CD14-positive monocyte (primary cell): ENCODE measurements around the gene TAMM41. TPM values are rescaled to one million over a fixed set of nuclear protein-coding genes. Genes with fewer than 3 reads are reported as not detected.

Experiments used
- DNase-seq, 3 donors: peaks; one replicate each; pipeline ENCODE4 v3.0.0-alpha.2; 2011 to 2022
- H2AFZ ChIP-seq: 2 replicates; pipeline ENCODE4 v1.6.0; 2012; ENCODE audit warnings: mild to moderate bottlenecking, low read depth, low read length, inconsistent platforms; ENCODE audit not compliant: insufficient read depth, poor library complexity, severe bottlenecking
- H3K27ac ChIP-seq, 2 donors: 1 replicate in 1 of 2; 2 replicates in 1 of 2; pipeline ENCODE4 v1.5.1; 2012 to 2013; ENCODE audit warnings: low read length in 2 of 2, control low read depth in 1 of 2, inconsistent platforms in 1 of 2, low read depth in 1 of 2, mild to moderate bottlenecking in 1 of 2
- H3K27me3 ChIP-seq, 2 donors: one replicate each; pipeline versions ENCODE4 v1.6.0 to v1.6.1; 2011 to 2013; ENCODE audit warnings: low read length in 2 of 2; ENCODE audit not compliant: control insufficient read depth in 2 of 2, insufficient read depth in 2 of 2
- H3K36me3 ChIP-seq, 2 donors: replicated peaks in 1 of 2; 1 replicate in 1 of 2; 2 replicates in 1 of 2; pipeline versions ENCODE4 v1.5.1 to v1.6.1; 2012 to 2013; ENCODE audit warnings: low read length in 2 of 2, control low read depth in 1 of 2, inconsistent platforms in 1 of 2, mild to moderate bottlenecking in 1 of 2; ENCODE audit not compliant: insufficient read depth in 2 of 2, control insufficient read depth in 1 of 2
- H3K4me1 ChIP-seq, 2 donors: 1 replicate in 1 of 2; 2 replicates in 1 of 2; pipeline versions ENCODE4 v1.5.1 to v1.6.1; 2012 to 2013; ENCODE audit warnings: low read length in 2 of 2, control low read depth in 1 of 2, inconsistent platforms in 1 of 2, mild to moderate bottlenecking in 1 of 2, moderate library complexity in 1 of 2; ENCODE audit not compliant: insufficient read depth in 2 of 2, control insufficient read depth in 1 of 2
- H3K4me2 ChIP-seq: replicated peaks from 2 replicates; pipeline ENCODE3; 2012; ENCODE audit warnings: low read length, moderate library complexity, mild to moderate bottlenecking; ENCODE audit not compliant: poor library complexity, severe bottlenecking; ENCODE audit errors: extremely low read depth
- H3K4me3 ChIP-seq, 3 experiments: fragments of 200-600 bp in 1 of 3; sonication (generic) in 1 of 3; replicated peaks in 1 of 3; 1 replicate in 2 of 3; 2 replicates in 1 of 3; pipeline ENCODE4 v1.5.1; 2011 to 2013; ENCODE audit warnings: low read length in 3 of 3, mild to moderate bottlenecking in 3 of 3, control low read depth in 2 of 3, low read depth in 2 of 3, inconsistent platforms in 1 of 3, moderate library complexity in 1 of 3
- H3K79me2 ChIP-seq: 2 replicates; pipeline ENCODE4 v1.6.0; 2012; ENCODE audit warnings: mild to moderate bottlenecking, control low read depth, inconsistent platforms, low read length, moderate library complexity; ENCODE audit not compliant: insufficient read depth
- H3K9ac ChIP-seq: 2 replicates; pipeline ENCODE4 v1.6.0; 2017; ENCODE audit warnings: low read length, mild to moderate bottlenecking; ENCODE audit not compliant: insufficient read depth, poor library complexity, severe bottlenecking
- H3K9me3 ChIP-seq, 2 donors: replicated peaks in 1 of 2; 1 replicate in 1 of 2; 2 replicates in 1 of 2; pipeline versions ENCODE4 v1.5.1 to v1.6.1; 2012 to 2013; ENCODE audit warnings: low read length in 2 of 2, control low read depth in 1 of 2; ENCODE audit not compliant: control insufficient read depth in 1 of 2, insufficient read depth in 1 of 2
- H4K20me1 ChIP-seq: 2 replicates; pipeline ENCODE4 v1.6.0; 2012; ENCODE audit warnings: mild to moderate bottlenecking, low read length, control low read depth, moderate library complexity; ENCODE audit not compliant: insufficient read depth
- H3K27ac Mint-ChIP-seq, 7 donors: one replicate each; pipeline ENCODE4 v1.8.0; 2020; ENCODE audit warnings: mild to moderate bottlenecking in 7 of 7, mixed read lengths in 7 of 7, moderate library complexity in 6 of 7, inconsistent platforms in 2 of 7
- H3K27me3 Mint-ChIP-seq, 3 donors: one replicate each; pipeline ENCODE4 v1.8.0; 2021 to 2022; ENCODE audit warnings: low read depth in 3 of 3, mild to moderate bottlenecking in 3 of 3, mixed read lengths in 3 of 3, moderate library complexity in 3 of 3, inconsistent platforms in 1 of 3
- H3K36me3 Mint-ChIP-seq, 2 donors: one replicate each; pipeline ENCODE4 v1.8.0; 2020; ENCODE audit warnings: mixed read lengths in 2 of 2, inconsistent platforms in 1 of 2, mild to moderate bottlenecking in 1 of 2
- H3K4me1 Mint-ChIP-seq: one replicate; pipeline ENCODE4 v1.8.0; 2020; ENCODE audit warnings: mild to moderate bottlenecking, mixed read lengths
- H3K4me3 Mint-ChIP-seq, 2 donors: one replicate each; pipeline ENCODE4 v1.8.0; 2020; ENCODE audit warnings: mild to moderate bottlenecking in 2 of 2, mixed read lengths in 2 of 2, moderate library complexity in 1 of 2
- H3K9me3 Mint-ChIP-seq, 7 donors: one replicate each; pipeline ENCODE4 v1.8.0; 2020 to 2022; ENCODE audit warnings: mixed read lengths in 7 of 7, mild to moderate bottlenecking in 6 of 7, moderate library complexity in 6 of 7, inconsistent platforms in 2 of 7
- CTCF ChIP-seq: fragments of 200-600 bp; IDR thresholded peaks from one replicate; pipeline ENCODE4 v1.8.0; 2022; ENCODE audit warnings: antibody characterized with exemption, mild to moderate bottlenecking
- WGBS: methylation state at CpG from one replicate; pipeline ENCODE4 v1.1.5; 2013; ENCODE audit warnings: missing lambda C conversion rate; ENCODE audit not compliant: insufficient coverage; 5-methylcytosine and 5-hydroxymethylcytosine counted together
- intact Hi-C, 2 donors: fragments of 100-400 bp; cut with micrococcal nuclease; formaldehyde crosslinking; loops; one replicate each; pipeline versions ENCODE4 v1.15.0 to v1.15.1; 2023
- polyA plus RNA-seq, 3 donors: library from polyadenylated mRNA; depleted of rRNA in 1 of 3; unstranded in 2 of 3; stranded (reverse) in 1 of 3; fragments of 300-500 nt in 2 of 3; fragments of >200 nt in 1 of 3; fragmentation: Illumina TruSeq in 2 of 3; gene quantifications; 1 replicate in 2 of 3; 2 replicates in 1 of 3; pipeline ENCODE4 v1.2.3, GENCODE V29; 2012 to 2021

The TAMM41 gene
- polyA plus RNA-seq, 3 donors, result 3.7 to 10.8 (median 5.0) TPM

- Histone ChIP-seq H3K79me2 (no peaks in the 10 kb centered on the region), H3K4me1 (no peaks in the 10 kb centered on the region), H3K4me2 (no peak overlapping the region), H3K27ac (no peak overlapping the region), H3K27me3 (no peaks in the 10 kb centered on the region), H3K4me3 (no peak overlapping the region), H2AFZ (no peak overlapping the region), H4K20me1 (no peaks in the 10 kb centered on the region), H3K9me3 (peaks cover 0 to 2% of the 10 kb centered on the region in 2 donors), H3K9ac (no peak overlapping the region), H3K36me3 (peaks cover 41 to 99% of the 10 kb centered on the region in 2 donors)
- Mint-ChIP-seq H3K4me1 (no peaks in the 10 kb centered on the region), H3K9me3 (peaks cover 4 to 12% (median 10%) of the 10 kb centered on the region in 7 donors), H3K36me3 (peaks cover 82 to 92% of the 10 kb centered on the region in 2 donors), H3K4me3 (no peak overlapping the region), H3K27me3 (no peaks in the 10 kb centered on the region), H3K27ac (peak overlapping the region in 1 of 7 donors; percentile 9)
- TF ChIP-seq CTCF, result no peak
- no peak for DNase-seq
- WGBS, result 100% methylated on average over 1 of the region's 2 CpGs
- intact Hi-C loops, result no loop called here
Measured at GRCh38 chr3:11794927-11795326, 51.8 kb downstream of the TAMM41 start.

- H3K27ac Mint-ChIP-seq, result no peak overlapping the region
- H3K4me3 ChIP-seq, result no peak overlapping the region
- peaks cover 0 to 9% (median 3%) of the 10 kb centered on the region in 7 donors for H3K9me3 Mint-ChIP-seq
- no peak overlapping the region for H3K9ac ChIP-seq
- 100% methylated on average over 1 of the region's 6 CpGs for WGBS
- intact Hi-C loops, result no loop called here
- H3K9me3 ChIP-seq, result peaks cover 6 to 7% of the 10 kb centered on the region in 2 donors
- H3K36me3 ChIP-seq, result peaks cover 61 to 97% of the 10 kb centered on the region in 2 donors
- H3K4me2 ChIP-seq, result no peak overlapping the region
- no peak for TF ChIP-seq CTCF
- no peaks in the 10 kb centered on the region for H3K4me1 ChIP-seq
- peaks cover 80 to 94% of the 10 kb centered on the region in 2 donors for H3K36me3 Mint-ChIP-seq
- H3K79me2 ChIP-seq, result no peaks in the 10 kb centered on the region
- no peak overlapping the region for H3K27ac ChIP-seq
- no peaks in the 10 kb centered on the region for H3K4me1 Mint-ChIP-seq
- H2AFZ ChIP-seq, result no peak overlapping the region
- no peaks in the 10 kb centered on the region for H4K20me1 ChIP-seq
- H3K4me3 Mint-ChIP-seq, result no peak overlapping the region
- DNase-seq, result no peak
- H3K27me3 Mint-ChIP-seq, result peaks cover 0 to 2% (median 0%) of the 10 kb centered on the region in 3 donors
- no peaks in the 10 kb centered on the region for H3K27me3 ChIP-seq
Measured at GRCh38 chr3:11791339-11792200, 55.1 kb downstream of the TAMM41 start.
